HepG2 (cell line): ENCODE results near the gene CCDC167. TPM values are rescaled to one million over a fixed set of nuclear protein-coding genes. Genes with fewer than 3 reads are reported as not detected.

ENCODE experiments used
- BORCS8-MEF2B ChIP-seq: sonication (generic); formaldehyde crosslinking; IDR thresholded peaks from 2 replicates; pipeline ENCODE4 v1.8.0; 2022; ENCODE audit warnings: mild to moderate bottlenecking, missing genetic modification reagents
- FOXC1 ChIP-seq: sonication (generic); formaldehyde crosslinking; IDR thresholded peaks from 2 replicates; pipeline ENCODE4 v1.8.0; 2022; ENCODE audit warnings: mild to moderate bottlenecking, missing genetic modification reagents, borderline replicate concordance
- GRHL1 ChIP-seq: sonication (generic); formaldehyde crosslinking; conservative IDR thresholded peaks from 2 replicates; pipeline ENCODE4 v1.8.0; 2022; ENCODE audit warnings: missing genetic modification reagents
- NCOA2 ChIP-seq: sonication (generic); formaldehyde crosslinking; IDR thresholded peaks from 2 replicates; pipeline ENCODE4 v1.8.0; 2022; ENCODE audit warnings: inconsistent platforms
- REST ChIP-seq, 2 experiments: IDR thresholded peaks; 2 replicates each; pipeline ENCODE4 v1.6.1; 2011 to 2012; ENCODE audit warnings: low read length in 2 of 2, borderline replicate concordance in 1 of 2, low read depth in 1 of 2, mild to moderate bottlenecking in 1 of 2, moderate library complexity in 1 of 2
- ZFP82 ChIP-seq: sonication (generic); formaldehyde crosslinking; IDR thresholded peaks from 2 replicates; pipeline ENCODE4 v1.5.1; 2020; ENCODE audit warnings: mild to moderate bottlenecking, missing genetic modification reagents, borderline replicate concordance
- ZNF224 ChIP-seq: sonication (generic); formaldehyde crosslinking; IDR thresholded peaks from 2 replicates; pipeline ENCODE4 v1.5.0; 2020; ENCODE audit warnings: mild to moderate bottlenecking, missing genetic modification reagents
- ZNF451 ChIP-seq: sonication (generic); formaldehyde crosslinking; IDR thresholded peaks from 2 replicates; pipeline ENCODE4 v1.5.0; 2020; ENCODE audit warnings: mild to moderate bottlenecking, missing genetic modification reagents
- ZNF460 ChIP-seq: sonication (generic); formaldehyde crosslinking; IDR thresholded peaks from 2 replicates; pipeline ENCODE4 v1.5.1; 2020; ENCODE audit warnings: missing genetic modification reagents, mild to moderate bottlenecking, borderline replicate concordance
- polyA plus RNA-seq, 8 experiments: library from polyadenylated mRNA; depleted of rRNA in 3 of 8; stranded (reverse) in 7 of 8; unstranded in 1 of 8; fragments of >200 nt; fragmentation: Illumina TruSeq in 4 of 8; extraction: Trizol in 4 of 8; gene quantifications; 2 replicates each; pipeline versions ENCODE4 v1.2.1 to v1.2.3, GENCODE V29; 2011 to 2016; ENCODE audit warnings: low read depth in 4 of 8, missing spikeins in 1 of 8, mixed read lengths in 1 of 8; ENCODE audit not compliant: insufficient read depth in 1 of 8
- total RNA-seq, 5 experiments: library from RNA; depleted of rRNA; stranded (reverse); fragments of >200 nt; fragmentation: Illumina TruSeq; extraction: Trizol; gene quantifications; 2 replicates each; pipeline ENCODE4 v1.2.3, GENCODE V29; 2016; ENCODE audit warnings: low read depth in 1 of 5
- TF ChIP-seq, protein P1 (sequence below): sonication (generic); formaldehyde crosslinking; IDR thresholded peaks from 2 replicates; pipeline ENCODE4 v1.4.0; 2020; ENCODE audit warnings: mild to moderate bottlenecking, missing genetic modification reagents, borderline replicate concordance
- TF ChIP-seq, protein P2 (sequence below): sonication (generic); formaldehyde crosslinking; IDR thresholded peaks from 2 replicates; pipeline ENCODE4 v1.8.1; 2023; ENCODE audit warnings: mild to moderate bottlenecking, missing genetic modification reagents
- TF ChIP-seq, protein P3 (sequence below): fragments of 450-650 bp; IDR thresholded peaks from 2 replicates; pipeline ENCODE4 v1.6.1; 2016

The CCDC167 gene
- total and polyA plus RNA-seq, 2 of the 13 experiments (the other 11 are each of a cell fraction or from before 2014, with no cell fraction given): 48.4 to 66.8 TPM

DNA sequence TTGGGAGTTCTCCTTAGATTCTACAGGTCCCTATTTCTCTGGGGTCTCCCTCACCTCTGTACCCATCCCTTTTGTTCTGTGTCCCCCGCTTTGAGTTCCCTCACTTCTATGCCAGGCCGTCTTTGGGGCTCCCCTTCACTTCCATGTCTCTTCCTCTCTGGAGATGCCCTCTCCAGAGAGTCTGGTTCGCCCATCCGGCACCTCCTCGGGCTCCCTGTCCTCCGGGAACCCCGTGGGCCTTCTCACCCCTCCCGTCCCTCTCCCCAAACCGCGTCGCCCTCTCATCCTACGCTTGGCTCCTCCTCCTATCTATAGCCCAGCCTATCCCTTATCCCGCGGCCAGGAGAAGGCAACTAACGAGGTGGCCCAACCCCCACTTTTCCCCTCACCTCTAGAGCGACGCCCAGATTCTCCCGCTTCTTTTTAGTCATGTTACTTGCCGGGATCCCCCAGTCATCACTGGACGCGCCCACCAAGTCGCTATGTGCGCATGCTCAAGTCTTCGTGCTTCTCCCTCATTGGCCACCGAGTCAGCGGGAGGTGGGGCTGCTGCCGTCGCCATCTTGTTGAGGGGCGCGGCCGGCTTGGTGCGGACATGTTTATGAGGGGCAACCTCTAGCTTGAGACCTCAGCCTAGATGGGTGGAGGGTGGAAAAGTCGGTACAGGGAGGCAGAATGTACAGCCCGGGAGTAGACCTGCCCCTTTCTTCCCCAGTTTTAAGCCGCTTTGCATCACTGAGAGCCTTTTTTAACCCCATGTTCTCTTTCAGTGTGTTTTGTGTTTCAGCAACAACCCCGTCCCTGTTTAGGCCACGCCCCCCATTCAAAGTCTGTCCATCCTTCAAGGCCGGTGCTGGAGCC, at the start of gene CCDC167 (continued):
- TF ChIP-seq BORCS8-MEF2B (CRISPR knock-in tag): peak; percentile 91
- TF ChIP-seq, protein P1, sequence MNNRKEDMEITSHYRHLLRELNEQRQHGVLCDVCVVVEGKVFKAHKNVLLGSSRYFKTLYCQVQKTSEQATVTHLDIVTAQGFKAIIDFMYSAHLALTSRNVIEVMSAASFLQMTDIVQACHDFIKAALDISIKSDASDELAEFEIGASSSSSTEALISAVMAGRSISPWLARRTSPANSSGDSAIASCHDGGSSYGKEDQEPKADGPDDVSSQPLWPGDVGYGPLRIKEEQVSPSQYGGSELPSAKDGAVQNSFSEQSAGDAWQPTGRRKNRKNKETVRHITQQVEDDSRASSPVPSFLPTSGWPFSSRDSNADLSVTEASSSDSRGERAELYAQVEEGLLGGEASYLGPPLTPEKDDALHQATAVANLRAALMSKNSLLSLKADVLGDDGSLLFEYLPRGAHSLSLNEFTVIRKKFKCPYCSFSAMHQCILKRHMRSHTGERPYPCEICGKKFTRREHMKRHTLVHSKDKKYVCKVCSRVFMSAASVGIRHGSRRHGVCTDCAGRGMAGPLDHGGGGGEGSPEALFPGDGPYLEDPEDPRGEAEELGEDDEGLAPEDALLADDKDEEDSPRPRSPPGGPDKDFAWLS (CRISPR knock-in tag): no peak
- TF ChIP-seq, protein P2, sequence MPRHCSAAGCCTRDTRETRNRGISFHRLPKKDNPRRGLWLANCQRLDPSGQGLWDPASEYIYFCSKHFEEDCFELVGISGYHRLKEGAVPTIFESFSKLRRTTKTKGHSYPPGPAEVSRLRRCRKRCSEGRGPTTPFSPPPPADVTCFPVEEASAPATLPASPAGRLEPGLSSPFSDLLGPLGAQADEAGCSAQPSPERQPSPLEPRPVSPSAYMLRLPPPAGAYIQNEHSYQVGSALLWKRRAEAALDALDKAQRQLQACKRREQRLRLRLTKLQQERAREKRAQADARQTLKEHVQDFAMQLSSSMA: peak; percentile 98
- TF ChIP-seq FOXC1 (CRISPR knock-in tag): peak; percentile 78
- 0 out of 2 replicates have a peak, but pooled peaks have one; percentile 21 for TF ChIP-seq ZNF451
- TF ChIP-seq REST (IDR thresholded peaks at IDR 0.05; ENCODE audit: borderline replicate concordance in 1 of 2, low read depth in 1 of 2, low read length in 2 of 2): no peak
- TF ChIP-seq GRHL1 (CRISPR knock-in tag): no peak
- TF ChIP-seq ZNF224 (CRISPR knock-in tag): peak; percentile 59; the same call in 1 of the 2 replicates
- no peak for TF ChIP-seq ZNF460 (CRISPR knock-in tag)
- TF ChIP-seq NCOA2 (CRISPR knock-in tag): no peak; the same call in 1 of the 2 replicates
- TF ChIP-seq ZFP82 (CRISPR knock-in tag): no peak
- TF ChIP-seq, protein P3, sequence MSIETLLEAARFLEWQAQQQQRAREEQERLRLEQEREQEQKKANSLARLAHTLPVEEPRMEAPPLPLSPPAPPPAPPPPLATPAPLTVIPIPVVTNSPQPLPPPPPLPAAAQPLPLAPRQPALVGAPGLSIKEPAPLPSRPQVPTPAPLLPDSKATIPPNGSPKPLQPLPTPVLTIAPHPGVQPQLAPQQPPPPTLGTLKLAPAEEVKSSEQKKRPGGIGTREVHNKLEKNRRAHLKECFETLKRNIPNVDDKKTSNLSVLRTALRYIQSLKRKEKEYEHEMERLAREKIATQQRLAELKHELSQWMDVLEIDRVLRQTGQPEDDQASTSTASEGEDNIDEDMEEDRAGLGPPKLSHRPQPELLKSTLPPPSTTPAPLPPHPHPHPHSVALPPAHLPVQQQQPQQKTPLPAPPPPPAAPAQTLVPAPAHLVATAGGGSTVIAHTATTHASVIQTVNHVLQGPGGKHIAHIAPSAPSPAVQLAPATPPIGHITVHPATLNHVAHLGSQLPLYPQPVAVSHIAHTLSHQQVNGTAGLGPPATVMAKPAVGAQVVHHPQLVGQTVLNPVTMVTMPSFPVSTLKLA: no peak
